Measurements from ENCODE around the gene HCK.
"Not testable (repeated sequence)": the region's sequence is repeated elsewhere in the genome, so short reads cannot be mapped to it uniquely, and the experiment has no call there.

The HCK gene

GRCh38 chr20:32089637-32090362 is 37.8 kb downstream of the HCK start:
- no peak for DNase-seq (ENCODE audit: low read depth in 4 of 4, low spot score in 1 of 4)

GRCh38 chr20:32091888-32092346 is 39.9 kb downstream of the HCK start:
- DNase-seq (ENCODE audit: low read depth in 4 of 4, low spot score in 1 of 4), result peak; percentile 53 to 72 (median 62)

- DNase-seq (ENCODE audit: low read depth in 4 of 4, low spot score in 1 of 4), result no peak
These were observed 46.7 kb downstream of the HCK start for GRCh38 chr20:32098786-32099185.

GRCh38 chr20:32108814-32109391 is 56.9 kb downstream of the HCK start:
- DNase-seq (ENCODE audit: low read depth in 4 of 4, low spot score in 1 of 4), result no peak

- DNase-seq (ENCODE audit: low read depth in 4 of 4, low spot score in 1 of 4), result peak; percentile 78 to 87 (median 82)
These were observed 57.5 kb downstream of the HCK start, which contains the start of gene TM9SF4 for GRCh38 chr20:32109392-32110172. Gene TM9SF4, plus strand, starts transcription at chr20:32109714. Its CDS starts 27 bp downstream, at chr20:32109741.

GRCh38 chr20:32110173-32110704 is 58.2 kb downstream of the HCK start:
- no peak for DNase-seq (ENCODE audit: low read depth in 4 of 4, low spot score in 1 of 4)

GRCh38 chr20:32110727-32111126 is 58.7 kb downstream of the HCK start:
- DNase-seq (ENCODE audit: low read depth in 4 of 4, low spot score in 1 of 4), result no peak

- no peak for DNase-seq (ENCODE audit: low read depth in 4 of 4, low spot score in 1 of 4)
These were observed 59.2 kb downstream of the HCK start for GRCh38 chr20:32111156-32111686.

GRCh38 chr20:32111753-32112152 is 59.7 kb downstream of the HCK start:
- no peak for DNase-seq (ENCODE audit: low read depth in 4 of 4, low spot score in 1 of 4)

- DNase-seq (ENCODE audit: low read depth in 4 of 4, low spot score in 1 of 4), result peak in 1 of 4 experiments; percentile 4
These were observed 60.8 kb downstream of the HCK start for GRCh38 chr20:32112841-32113240.

GRCh38 chr20:32113591-32114260 is 61.7 kb downstream of the HCK start:
- DNase-seq (ENCODE audit: low read depth in 4 of 4, low spot score in 1 of 4), result no peak

GRCh38 chr20:32114305-32114960 is 62.4 kb downstream of the HCK start:
- no peak for DNase-seq (ENCODE audit: low read depth in 4 of 4, low spot score in 1 of 4)

- no peak for DNase-seq (ENCODE audit: low read depth in 4 of 4, low spot score in 1 of 4)
These were observed 63.2 kb downstream of the HCK start for GRCh38 chr20:32115211-32115767.

- DNase-seq (ENCODE audit: low read depth in 4 of 4, low spot score in 1 of 4), result no peak
These were observed 64.1 kb downstream of the HCK start for GRCh38 chr20:32116079-32116521.

- DNase-seq (ENCODE audit: low read depth in 4 of 4, low spot score in 1 of 4), result not testable (repeated sequence)
These were observed 64.8 kb downstream of the HCK start for GRCh38 chr20:32116796-32117195.

- not testable (repeated sequence) for DNase-seq (ENCODE audit: low read depth in 4 of 4, low spot score in 1 of 4)
These were observed 66.4 kb downstream of the HCK start for GRCh38 chr20:32118427-32118826.

GRCh38 chr20:32119734-32120133 is 67.7 kb downstream of the HCK start:
- no peak for DNase-seq (ENCODE audit: low read depth in 4 of 4, low spot score in 1 of 4)

GRCh38 chr20:32121908-32122307 is 69.9 kb downstream of the HCK start:
- DNase-seq (ENCODE audit: low read depth in 4 of 4, low spot score in 1 of 4), result not testable (repeated sequence)

GRCh38 chr20:32123088-32123487 is 71.0 kb downstream of the HCK start:
- no peak for DNase-seq (ENCODE audit: low read depth in 4 of 4, low spot score in 1 of 4)

GRCh38 chr20:32124916-32125454 is 72.9 kb downstream of the HCK start:
- no peak for DNase-seq (ENCODE audit: low read depth in 4 of 4, low spot score in 1 of 4)
